ENCODE data around the gene PRPF19. TPM values are rescaled to one million over a fixed set of nuclear protein-coding genes. Genes with fewer than 3 reads are reported as not detected.
"Not testable (repeated sequence)": the region's sequence is repeated elsewhere in the genome, so short reads cannot be mapped to it uniquely, and the experiment has no call there.

PRPF19 gene
- total and polyA plus RNA-seq, 3 donors from 2014 or later = 71.6 to 109 (median 79.8) TPM

- Histone ChIP-seq H3K36me3 (ENCODE audit: low read depth, missing control alignments) (no peaks in the 10 kb centered on the region), H3K4me3 (no peak overlapping the region), H3K27me3 (no peaks in the 10 kb centered on the region), H3K27ac (no peak overlapping the region), H3K9me3 (no peaks in the 10 kb centered on the region), H3K4me1 (peaks cover 29% of the 10 kb centered on the region)
- DNase-seq = no peak
- WGBS, 2 donors = 40 to 63% methylated on average over 12 of the region's 12 CpGs
- intact Hi-C loops (cut with DNase I; ENCODE audit: low total_unique reads) = no loop called here
- TF ChIP-seq CTCF (IDR thresholded peaks at IDR 0.05) (no peak), POLR2A (IDR thresholded peaks at IDR 0.05) (no peak)
Observed at GRCh38 chr11:60912223-60912850, 6.0 kb upstream of the PRPF19 start.

DNA sequence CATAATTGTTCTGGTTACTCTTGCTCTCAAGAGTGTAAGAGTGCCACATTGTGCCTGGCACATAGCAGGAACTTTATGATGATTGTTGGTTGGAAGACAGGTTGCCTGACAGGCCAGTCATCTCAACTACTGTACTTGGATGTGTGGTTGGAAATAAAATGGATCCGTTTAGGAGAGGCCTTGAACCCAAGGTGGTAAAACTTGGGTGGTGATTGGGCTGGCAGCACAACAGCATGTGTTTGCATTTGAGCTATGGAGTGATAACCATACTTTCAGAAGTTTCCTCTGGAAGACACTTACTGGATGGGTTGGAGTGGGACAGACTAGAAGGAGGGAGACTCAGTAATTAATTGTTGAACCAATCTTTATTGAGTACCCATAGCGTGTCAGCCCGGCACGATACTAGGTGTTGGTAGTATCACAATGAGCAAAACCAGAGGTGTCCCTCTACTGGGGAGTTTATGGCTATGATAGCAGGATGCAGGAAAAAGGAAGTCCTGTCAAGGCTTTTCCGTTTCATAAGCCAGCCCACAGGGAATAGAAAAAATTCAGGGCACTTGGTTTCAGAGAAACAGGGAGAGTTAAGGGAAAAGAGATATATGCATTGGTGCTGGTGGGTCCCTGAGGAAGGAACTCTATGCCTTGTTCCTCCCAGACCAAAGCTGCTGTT lies 4.5 kb upstream of the PRPF19 start:
- H3K27me3 ChIP-seq = no peaks in the 10 kb centered on the region
- no peak overlapping the region for H3K4me3 ChIP-seq
- no peak overlapping the region for H3K27ac ChIP-seq
- H3K4me1 ChIP-seq = peaks cover 18% of the 10 kb centered on the region
- DNase-seq = no peak
- intact Hi-C loops (cut with DNase I; ENCODE audit: low total_unique reads) = no loop called here
- WGBS, 2 donors = 63 to 74% methylated on average over 5 of the region's 5 CpGs
- TF ChIP-seq CTCF (IDR thresholded peaks at IDR 0.05) (no peak), POLR2A (IDR thresholded peaks at IDR 0.05) (no peak)
- no peaks in the 10 kb centered on the region for H3K36me3 ChIP-seq (ENCODE audit: low read depth, missing control alignments)
- no peaks in the 10 kb centered on the region for H3K9me3 ChIP-seq

DNA sequence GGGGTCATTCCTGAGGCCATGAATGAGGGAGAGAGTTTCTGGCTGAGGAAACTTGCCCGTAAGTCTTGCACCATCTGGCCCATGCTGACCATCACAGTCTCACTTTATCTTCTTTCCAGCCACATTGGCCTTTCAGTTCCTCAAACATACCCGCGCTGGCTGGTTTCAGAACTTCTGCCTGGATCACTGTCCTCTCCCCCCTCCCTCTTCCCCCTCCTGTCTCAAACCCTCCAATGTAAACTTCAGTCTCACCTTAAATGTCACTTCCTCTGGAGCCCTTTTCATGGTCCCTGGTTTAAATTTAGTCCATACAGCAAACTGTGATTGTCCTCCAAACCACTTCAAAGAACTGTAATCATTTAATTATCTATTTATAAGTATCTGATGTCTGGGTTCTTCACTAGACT lies 3.9 kb upstream of the PRPF19 start:
- intact Hi-C loops (cut with DNase I; ENCODE audit: low total_unique reads) = no loop called here
- H3K4me3 ChIP-seq = no peak overlapping the region
- 72 to 80% methylated on average over 3 of the region's 3 CpGs for WGBS, 2 donors
- no peak overlapping the region for H3K27ac ChIP-seq
- DNase-seq = no peak
- H3K4me1 ChIP-seq = peaks cover 17% of the 10 kb centered on the region
- no peaks in the 10 kb centered on the region for H3K36me3 ChIP-seq (ENCODE audit: low read depth, missing control alignments)
- TF ChIP-seq POLR2A (IDR thresholded peaks at IDR 0.05) (no peak), CTCF (IDR thresholded peaks at IDR 0.05) (no peak)
- H3K27me3 ChIP-seq = no peaks in the 10 kb centered on the region
- H3K9me3 ChIP-seq = no peaks in the 10 kb centered on the region

DNA sequence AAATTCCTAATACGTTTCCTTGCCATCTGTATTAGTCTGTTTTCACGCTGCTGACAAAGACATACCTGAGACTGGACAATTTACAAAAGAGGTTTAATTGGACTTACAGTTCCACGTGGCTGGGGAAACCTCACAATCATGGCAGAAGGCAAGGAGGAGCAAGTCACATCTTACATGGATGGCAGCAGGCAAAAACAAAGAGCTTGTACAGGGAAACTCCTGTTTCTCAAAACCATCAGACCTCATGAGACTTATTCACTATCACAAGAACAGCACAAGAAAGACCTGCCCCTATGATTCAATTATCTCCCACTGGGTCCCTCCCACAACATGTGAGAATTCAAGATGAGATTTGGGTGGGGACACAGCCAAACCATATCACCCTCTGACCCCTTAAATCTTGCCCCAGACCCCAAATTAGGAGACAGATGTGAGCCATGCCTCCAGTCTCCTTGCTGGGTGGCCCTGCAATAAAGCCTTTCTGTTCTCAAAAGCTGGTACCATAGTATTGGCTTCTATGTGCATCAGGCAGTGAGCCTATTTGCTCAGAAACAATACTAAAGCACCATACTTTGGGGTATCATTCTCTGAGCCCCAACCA lies 3.4 kb upstream of the PRPF19 start:
- intact Hi-C loops (cut with DNase I; ENCODE audit: low total_unique reads); DNase-seq; H3K36me3 ChIP-seq (ENCODE audit: low read depth, missing control alignments); H3K4me3 ChIP-seq; H3K27ac ChIP-seq; H3K27me3 ChIP-seq; H3K9me3 ChIP-seq: not testable (repeated sequence)
- 76 to 77% methylated on average over 3 of the region's 3 CpGs for WGBS, 2 donors
- H3K4me1 ChIP-seq = peaks cover 17% of the 10 kb centered on the region

- no peaks in the 10 kb centered on the region for H3K27me3 ChIP-seq
- DNase-seq = no peak
- H3K9me3 ChIP-seq = no peaks in the 10 kb centered on the region
- H3K36me3 ChIP-seq (ENCODE audit: low read depth, missing control alignments) = no peaks in the 10 kb centered on the region
- 31 to 78% methylated on average over 1 of the region's 1 CpG for WGBS, 2 donors
- H3K4me3 ChIP-seq = no peak overlapping the region
- intact Hi-C loops (cut with DNase I; ENCODE audit: low total_unique reads) = no loop called here
- peaks cover 20% of the 10 kb centered on the region for H3K4me1 ChIP-seq
- TF ChIP-seq POLR2A (IDR thresholded peaks at IDR 0.05) (no peak), CTCF (IDR thresholded peaks at IDR 0.05) (no peak)
- no peak overlapping the region for H3K27ac ChIP-seq
Observed at GRCh38 chr11:60908803-60909202, 2.4 kb upstream of the PRPF19 start.
